A549 (cell line): ENCODE results near the gene ARHGAP25.
A peak's percentile ranks its signal among the peaks of the same experiment; 100 is the strongest.

ENCODE experiments used
- CBX2 ChIP-seq: fragments of 200-600 bp; sonication (generic); IDR thresholded peaks from 2 replicates; pipeline ENCODE4 v1.6.1; 2016; ENCODE audit warnings: low read depth, mild to moderate bottlenecking, borderline replicate concordance
- ESRRA ChIP-seq: fragments of 150-350 bp; IDR thresholded peaks from 2 replicates; pipeline ENCODE4 v1.6.1; 2014; ENCODE audit warnings: mild to moderate bottlenecking, low read length, borderline replicate concordance
- FOSL2 ChIP-seq, 2 experiments: fragments of 450-650 bp in 1 of 2; fragments of >200 bp in 1 of 2; sonication (Bioruptor Twin) in 1 of 2; formaldehyde crosslinking; IDR thresholded peaks; 2 replicates each; pipeline versions ENCODE4 v1.5.0 to v1.6.1; 2016 to 2020; ENCODE audit warnings: mild to moderate bottlenecking in 1 of 2, moderate library complexity in 1 of 2
- MAZ ChIP-seq: fragments of 150-350 bp; IDR thresholded peaks from 2 replicates; pipeline ENCODE4 v1.6.1; 2014; ENCODE audit warnings: antibody characterized with exemption, low read depth, low read length, borderline replicate concordance
- PHF8 ChIP-seq: fragments of 200-600 bp; sonication (generic); IDR thresholded peaks from 2 replicates; pipeline ENCODE4 v1.6.1; 2016; ENCODE audit warnings: low read depth, mild to moderate bottlenecking, antibody characterized with exemption, moderate library complexity, borderline replicate concordance
- RAD21 ChIP-seq, 2 experiments: fragments of >200 bp in 1 of 2; sonication (Bioruptor Twin) in 1 of 2; formaldehyde crosslinking in 1 of 2; IDR thresholded peaks in 1 of 2; conservative IDR thresholded peaks in 1 of 2; 2 replicates in 1 of 2; 3 replicates in 1 of 2; pipeline ENCODE4 v1.6.1; 2012 to 2018; ENCODE audit warnings: inconsistent platforms in 1 of 2
- RCOR1 ChIP-seq: fragments of 150-350 bp; IDR thresholded peaks from 2 replicates; pipeline ENCODE4 v1.6.1; 2014; ENCODE audit warnings: antibody characterized with exemption, low read length, low read depth
- RFX5 ChIP-seq: fragments of 450-650 bp; IDR thresholded peaks from 2 replicates; pipeline ENCODE4 v1.7.1; 2014; ENCODE audit warnings: antibody characterized with exemption, mild to moderate bottlenecking, moderate library complexity
- TP53 ChIP-seq: fragments of 250-450 bp; sonication (Bioruptor Pico); IDR thresholded peaks from 2 replicates; pipeline ENCODE4 v1.5.0; 2021; ENCODE audit warnings: mild to moderate bottlenecking, moderate library complexity
- ZC3H11A ChIP-seq: fragments of 450-650 bp; IDR thresholded peaks from 2 replicates; pipeline ENCODE4 v1.6.1; 2014; ENCODE audit warnings: antibody characterized with exemption, mild to moderate bottlenecking
- ZFP36 ChIP-seq: fragments of 450-650 bp; IDR thresholded peaks from 2 replicates; pipeline ENCODE4 v1.6.1; 2014; ENCODE audit warnings: borderline replicate concordance; ENCODE audit not compliant: partially characterized antibody
- TF ChIP-seq, protein P1 (sequence below): IDR thresholded peaks from 2 replicates; pipeline ENCODE4 v1.6.1; 2012
- TF ChIP-seq, protein P2 (sequence below): fragments of >200 bp; sonication (Bioruptor Twin); formaldehyde crosslinking; IDR thresholded peaks from 3 replicates; pipeline ENCODE4 v1.5.1; 2016
- TF ChIP-seq, protein P3 (sequence below): IDR thresholded peaks from 2 replicates; pipeline ENCODE4 v1.6.1; 2012; ENCODE audit warnings: low read depth, borderline replicate concordance

DNA sequence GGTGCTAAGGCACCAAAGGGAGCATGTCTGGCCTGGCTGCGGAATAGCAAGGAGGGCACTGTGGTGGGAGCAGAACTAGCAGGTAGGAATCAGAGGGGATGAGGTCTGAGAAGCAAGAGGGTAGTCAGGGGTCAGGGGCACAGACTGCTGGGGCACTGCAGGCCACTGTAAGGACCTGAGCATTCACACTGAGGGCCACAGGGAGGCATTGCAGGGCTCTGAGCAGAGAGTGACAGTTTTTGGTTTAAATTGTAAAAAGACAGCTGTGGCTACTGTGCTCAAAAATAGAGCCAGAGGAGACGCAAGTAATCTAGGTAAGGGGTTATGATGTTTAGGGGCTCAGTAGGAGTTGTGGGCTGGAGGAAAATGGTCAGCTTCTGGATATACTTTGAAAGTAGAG is 41.5 kb downstream of the ARHGAP25 start:
- no peak for TF ChIP-seq ZC3H11A
- TF ChIP-seq, protein P1, sequence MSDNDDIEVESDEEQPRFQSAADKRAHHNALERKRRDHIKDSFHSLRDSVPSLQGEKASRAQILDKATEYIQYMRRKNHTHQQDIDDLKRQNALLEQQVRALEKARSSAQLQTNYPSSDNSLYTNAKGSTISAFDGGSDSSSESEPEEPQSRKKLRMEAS: no peak
- no peak for TF ChIP-seq FOSL2 (IDR thresholded peaks at IDR 0.05)
- no peak for TF ChIP-seq FOSL2 (CRISPR knock-in tag; IDR thresholded peaks at IDR 0.05)
- TF ChIP-seq PHF8: no peak
- TF ChIP-seq ESRRA: no peak
- TF ChIP-seq RCOR1: no peak
- TF ChIP-seq, protein P2, sequence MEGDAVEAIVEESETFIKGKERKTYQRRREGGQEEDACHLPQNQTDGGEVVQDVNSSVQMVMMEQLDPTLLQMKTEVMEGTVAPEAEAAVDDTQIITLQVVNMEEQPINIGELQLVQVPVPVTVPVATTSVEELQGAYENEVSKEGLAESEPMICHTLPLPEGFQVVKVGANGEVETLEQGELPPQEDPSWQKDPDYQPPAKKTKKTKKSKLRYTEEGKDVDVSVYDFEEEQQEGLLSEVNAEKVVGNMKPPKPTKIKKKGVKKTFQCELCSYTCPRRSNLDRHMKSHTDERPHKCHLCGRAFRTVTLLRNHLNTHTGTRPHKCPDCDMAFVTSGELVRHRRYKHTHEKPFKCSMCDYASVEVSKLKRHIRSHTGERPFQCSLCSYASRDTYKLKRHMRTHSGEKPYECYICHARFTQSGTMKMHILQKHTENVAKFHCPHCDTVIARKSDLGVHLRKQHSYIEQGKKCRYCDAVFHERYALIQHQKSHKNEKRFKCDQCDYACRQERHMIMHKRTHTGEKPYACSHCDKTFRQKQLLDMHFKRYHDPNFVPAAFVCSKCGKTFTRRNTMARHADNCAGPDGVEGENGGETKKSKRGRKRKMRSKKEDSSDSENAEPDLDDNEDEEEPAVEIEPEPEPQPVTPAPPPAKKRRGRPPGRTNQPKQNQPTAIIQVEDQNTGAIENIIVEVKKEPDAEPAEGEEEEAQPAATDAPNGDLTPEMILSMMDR: no peak
- no peak for TF ChIP-seq CBX2
- TF ChIP-seq, protein P3, sequence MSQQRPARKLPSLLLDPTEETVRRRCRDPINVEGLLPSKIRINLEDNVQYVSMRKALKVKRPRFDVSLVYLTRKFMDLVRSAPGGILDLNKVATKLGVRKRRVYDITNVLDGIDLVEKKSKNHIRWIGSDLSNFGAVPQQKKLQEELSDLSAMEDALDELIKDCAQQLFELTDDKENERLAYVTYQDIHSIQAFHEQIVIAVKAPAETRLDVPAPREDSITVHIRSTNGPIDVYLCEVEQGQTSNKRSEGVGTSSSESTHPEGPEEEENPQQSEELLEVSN: no peak
- TF ChIP-seq MAZ: no peak
- TF ChIP-seq RAD21 (conservative IDR thresholded peaks at IDR 0.05 in 1 of 2, IDR thresholded peaks at IDR 0.05 in 1 of 2): 0 out of 5 replicates have a peak, but pooled peaks of 1 of the 2 experiments have one; percentile 14
- no peak for TF ChIP-seq RFX5
- TF ChIP-seq TP53 (CRISPR knock-in tag): no peak
- TF ChIP-seq ZFP36: no peak
